Endodermal cell (in vitro differentiated cells): ENCODE results near the gene TIMM44. TPM values are rescaled to one million over a fixed set of nuclear protein-coding genes. Genes with fewer than 3 reads are reported as not detected.
"Not testable (repeated sequence)": the region's sequence is repeated elsewhere in the genome, so short reads cannot be mapped to it uniquely, and the experiment has no call there.

ENCODE experiments used
- DNase-seq: peaks from one replicate; pipeline ENCODE4 v3.0.0-alpha.2; 2017
- H3K27ac ChIP-seq: 2 replicates; pipeline ENCODE4 v1.5.1; 2013; ENCODE audit warnings: mild to moderate bottlenecking, low read depth, low read length, moderate library complexity
- H3K27me3 ChIP-seq: 2 replicates; pipeline ENCODE4 v1.6.1; 2013; ENCODE audit warnings: mild to moderate bottlenecking, low read length, moderate library complexity; ENCODE audit not compliant: insufficient read depth, control insufficient read depth, poor library complexity, severe bottlenecking
- H3K36me3 ChIP-seq: 2 replicates; pipeline ENCODE4 v1.7.0; 2013; ENCODE audit warnings: mild to moderate bottlenecking, low read length, moderate library complexity; ENCODE audit not compliant: control insufficient read depth, insufficient read depth
- H3K4me1 ChIP-seq: one replicate; pipeline ENCODE4 v1.7.0; 2013; ENCODE audit warnings: low read length; ENCODE audit not compliant: control insufficient read depth, insufficient read depth
- H3K4me3 ChIP-seq: 2 replicates; pipeline ENCODE4 v1.5.1; 2013; ENCODE audit warnings: mild to moderate bottlenecking, low read length, moderate library complexity
- H3K9ac ChIP-seq: 2 replicates; pipeline ENCODE4 v1.6.1; 2013; ENCODE audit warnings: mild to moderate bottlenecking, low read length, moderate library complexity; ENCODE audit not compliant: poor library complexity, severe bottlenecking; ENCODE audit errors: extremely low read depth
- H3K9me3 ChIP-seq: 2 replicates; pipeline ENCODE4 v1.6.1; 2013; ENCODE audit warnings: mild to moderate bottlenecking, low read length, moderate library complexity; ENCODE audit not compliant: control insufficient read depth
- H3K27ac Mint-ChIP-seq: 2 replicates; pipeline ENCODE4 v1.8.0; 2020; ENCODE audit warnings: mixed read lengths
- H3K27me3 Mint-ChIP-seq: 2 replicates; pipeline ENCODE4 v1.8.0; 2021; ENCODE audit warnings: mild to moderate bottlenecking, mixed read lengths; ENCODE audit not compliant: insufficient read depth
- H3K36me3 Mint-ChIP-seq: 2 replicates; pipeline ENCODE4 v1.8.0; 2020; ENCODE audit warnings: low read depth, mixed read lengths
- H3K4me1 Mint-ChIP-seq: 2 replicates; pipeline ENCODE4 v1.8.0; 2020; ENCODE audit warnings: mixed read lengths
- H3K4me3 Mint-ChIP-seq: 2 replicates; pipeline ENCODE4 v1.8.0; 2020; ENCODE audit warnings: mild to moderate bottlenecking, moderate library complexity, mixed read lengths
- H3K9me3 Mint-ChIP-seq: 2 replicates; pipeline ENCODE4 v1.8.0; 2020; ENCODE audit warnings: mild to moderate bottlenecking, mixed read lengths
- WGBS, 2 experiments: methylation state at CpG; one replicate each; pipeline versions ENCODE4 v1.1.5 to v1.1.7; 2013; ENCODE audit warnings: missing lambda C conversion rate in 2 of 2, mixed read lengths in 1 of 2; ENCODE audit not compliant: insufficient coverage in 1 of 2, insufficient read length in 1 of 2; 5-methylcytosine and 5-hydroxymethylcytosine counted together
- total RNA-seq, 2 donors: library from RNA; stranded (reverse); fragmentation: NEBNext Ultra II Directional in 1 of 2; extraction: Animal tissue kit (Norgen Biotek cat#: 25700) in 1 of 2; gene quantifications; 2 replicates in 1 of 2; 3 replicates in 1 of 2; pipeline ENCODE4 v1.2.1, GENCODE V29; 2021
- TF ChIP-seq, protein P1 (sequence below): fragments of 200-600 bp; sonication (generic); conservative IDR thresholded peaks from 2 replicates; pipeline ENCODE4 v1.5.0; 2021; ENCODE audit warnings: antibody characterized with exemption, mild to moderate bottlenecking

TIMM44 gene
- total RNA-seq, 2 donors from 2014 or later: 78.1 to 80.0 TPM

DNA sequence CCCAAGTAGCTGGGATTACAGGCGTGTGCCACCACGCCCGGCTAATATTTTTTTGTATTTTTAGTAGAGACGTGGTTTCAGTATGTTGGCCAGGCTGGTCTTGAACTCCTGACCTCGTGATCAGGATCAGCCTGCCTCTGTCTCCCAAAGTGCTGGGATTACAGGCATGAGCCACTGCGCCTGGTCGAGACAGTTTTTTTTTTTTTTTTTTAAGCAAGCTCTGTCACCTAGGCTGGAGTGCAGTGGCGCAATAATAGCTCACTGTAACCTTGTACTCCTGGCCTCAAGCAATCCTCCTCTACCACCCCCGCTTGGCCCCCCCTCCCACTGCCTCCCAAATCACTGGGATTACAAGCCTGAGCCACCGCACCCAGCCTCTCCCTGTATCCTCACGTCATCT lies 46.2 kb downstream of the TIMM44 start:
- H3K36me3 ChIP-seq: no peaks in the 10 kb centered on the region
- H3K27ac Mint-ChIP-seq: no peak overlapping the region
- peaks cover 2% of the 10 kb centered on the region for H3K27me3 Mint-ChIP-seq
- TF ChIP-seq, protein P1, sequence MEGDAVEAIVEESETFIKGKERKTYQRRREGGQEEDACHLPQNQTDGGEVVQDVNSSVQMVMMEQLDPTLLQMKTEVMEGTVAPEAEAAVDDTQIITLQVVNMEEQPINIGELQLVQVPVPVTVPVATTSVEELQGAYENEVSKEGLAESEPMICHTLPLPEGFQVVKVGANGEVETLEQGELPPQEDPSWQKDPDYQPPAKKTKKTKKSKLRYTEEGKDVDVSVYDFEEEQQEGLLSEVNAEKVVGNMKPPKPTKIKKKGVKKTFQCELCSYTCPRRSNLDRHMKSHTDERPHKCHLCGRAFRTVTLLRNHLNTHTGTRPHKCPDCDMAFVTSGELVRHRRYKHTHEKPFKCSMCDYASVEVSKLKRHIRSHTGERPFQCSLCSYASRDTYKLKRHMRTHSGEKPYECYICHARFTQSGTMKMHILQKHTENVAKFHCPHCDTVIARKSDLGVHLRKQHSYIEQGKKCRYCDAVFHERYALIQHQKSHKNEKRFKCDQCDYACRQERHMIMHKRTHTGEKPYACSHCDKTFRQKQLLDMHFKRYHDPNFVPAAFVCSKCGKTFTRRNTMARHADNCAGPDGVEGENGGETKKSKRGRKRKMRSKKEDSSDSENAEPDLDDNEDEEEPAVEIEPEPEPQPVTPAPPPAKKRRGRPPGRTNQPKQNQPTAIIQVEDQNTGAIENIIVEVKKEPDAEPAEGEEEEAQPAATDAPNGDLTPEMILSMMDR: no peak
- no peaks in the 10 kb centered on the region for H3K9me3 Mint-ChIP-seq
- no peaks in the 10 kb centered on the region for H3K27me3 ChIP-seq
- no peaks in the 10 kb centered on the region for H3K9me3 ChIP-seq
- 95 to 96% methylated on average over 7 to 11 of the region's 11 CpGs for WGBS, 2 experiments
- H3K4me1 ChIP-seq: no peaks in the 10 kb centered on the region
- no peaks in the 10 kb centered on the region for H3K4me1 Mint-ChIP-seq
- no peak overlapping the region for H3K27ac ChIP-seq
- no peak overlapping the region for H3K4me3 Mint-ChIP-seq
- H3K9ac ChIP-seq: no peak overlapping the region
- no peak overlapping the region for H3K4me3 ChIP-seq
- DNase-seq: no peak
- peaks cover 9% of the 10 kb centered on the region for H3K36me3 Mint-ChIP-seq

DNA sequence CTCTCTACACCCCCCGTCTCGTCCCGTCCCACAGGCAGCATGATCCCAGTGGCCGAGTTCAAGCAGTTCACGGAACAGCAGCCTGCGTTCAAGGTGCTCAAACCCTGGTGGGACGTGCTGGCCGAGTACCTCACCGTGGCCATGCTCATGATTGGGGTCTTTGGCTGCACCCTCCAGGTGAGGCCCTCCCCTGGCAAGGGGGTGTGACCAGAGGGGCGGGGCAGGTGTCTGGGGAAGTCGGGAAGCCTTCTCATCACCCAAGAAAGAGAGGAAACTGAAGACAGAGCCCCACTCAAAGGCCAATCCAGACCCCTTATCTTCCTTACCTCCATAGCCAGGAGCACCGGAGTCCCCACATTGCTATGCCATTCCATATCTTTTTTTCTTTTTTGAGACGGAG lies 47.9 kb downstream of the TIMM44 start:
- no peak overlapping the region for H3K9ac ChIP-seq
- Mint-ChIP-seq H3K4me1 (no peaks in the 10 kb centered on the region), H3K9me3 (no peaks in the 10 kb centered on the region), H3K27me3 (peaks cover 5% of the 10 kb centered on the region), H3K36me3 (peaks cover 9% of the 10 kb centered on the region), H3K4me3 (no peak overlapping the region), H3K27ac (no peak overlapping the region)
- no peak overlapping the region for H3K27ac ChIP-seq
- no peaks in the 10 kb centered on the region for H3K36me3 ChIP-seq
- TF ChIP-seq, protein P1: no peak
- no peak overlapping the region for H3K4me3 ChIP-seq
- no peaks in the 10 kb centered on the region for H3K27me3 ChIP-seq
- no peaks in the 10 kb centered on the region for H3K9me3 ChIP-seq
- DNase-seq: no peak
- H3K4me1 ChIP-seq: no peaks in the 10 kb centered on the region
- 94 to 95% methylated on average over 10 to 13 of the region's 13 CpGs for WGBS, 2 experiments

DNA sequence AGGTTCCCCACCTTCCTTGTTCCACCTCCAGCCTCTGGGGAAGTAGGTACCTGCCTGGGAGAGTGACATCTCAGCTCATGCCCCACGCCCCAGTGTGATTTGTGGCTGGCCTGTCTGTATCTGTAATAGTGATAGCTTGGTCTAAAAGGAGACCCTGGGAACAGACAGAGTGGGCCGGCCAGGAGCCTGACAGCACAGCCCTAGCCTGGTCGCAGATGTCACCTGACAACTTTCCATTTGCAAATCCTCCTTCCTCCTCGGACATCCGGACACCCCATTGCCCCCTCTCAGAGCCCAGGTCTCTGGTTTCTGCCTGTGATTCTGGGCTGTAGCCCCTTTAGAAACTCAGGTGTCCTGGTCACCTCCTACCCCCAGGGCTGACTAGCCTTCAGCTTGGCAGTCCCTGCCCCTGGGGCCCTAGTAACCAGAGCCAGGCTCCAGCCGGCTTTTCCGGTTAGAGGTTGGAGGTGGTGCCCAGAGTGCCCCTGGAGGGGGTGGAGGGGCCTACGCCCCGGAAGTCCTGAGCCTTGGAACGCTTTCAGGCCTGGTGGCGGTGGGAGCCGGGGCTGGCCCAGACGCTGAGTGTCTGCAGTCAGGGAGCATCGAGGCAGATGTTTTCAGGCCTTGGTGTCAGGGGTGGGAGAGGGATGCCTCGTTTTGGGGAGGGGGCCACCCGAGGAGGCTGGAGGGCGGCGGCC lies 48.7 kb downstream of the TIMM44 start:
- Histone ChIP-seq H3K9ac (no peak overlapping the region), H3K36me3 (no peaks in the 10 kb centered on the region), H3K4me1 (no peaks in the 10 kb centered on the region), H3K9me3 (no peaks in the 10 kb centered on the region), H3K27ac (no peak overlapping the region), H3K4me3 (no peak overlapping the region), H3K27me3 (no peaks in the 10 kb centered on the region)
- Mint-ChIP-seq H3K4me1 (no peaks in the 10 kb centered on the region), H3K27ac (no peak overlapping the region), H3K9me3 (no peaks in the 10 kb centered on the region), H3K36me3 (peaks cover 9% of the 10 kb centered on the region), H3K27me3 (peaks cover 7% of the 10 kb centered on the region), H3K4me3 (no peak overlapping the region)
- no peak for DNase-seq
- TF ChIP-seq, protein P1: peak; percentile 20
- WGBS, 2 experiments: 79 to 85% methylated on average over 12 to 18 of the region's 18 CpGs

DNA sequence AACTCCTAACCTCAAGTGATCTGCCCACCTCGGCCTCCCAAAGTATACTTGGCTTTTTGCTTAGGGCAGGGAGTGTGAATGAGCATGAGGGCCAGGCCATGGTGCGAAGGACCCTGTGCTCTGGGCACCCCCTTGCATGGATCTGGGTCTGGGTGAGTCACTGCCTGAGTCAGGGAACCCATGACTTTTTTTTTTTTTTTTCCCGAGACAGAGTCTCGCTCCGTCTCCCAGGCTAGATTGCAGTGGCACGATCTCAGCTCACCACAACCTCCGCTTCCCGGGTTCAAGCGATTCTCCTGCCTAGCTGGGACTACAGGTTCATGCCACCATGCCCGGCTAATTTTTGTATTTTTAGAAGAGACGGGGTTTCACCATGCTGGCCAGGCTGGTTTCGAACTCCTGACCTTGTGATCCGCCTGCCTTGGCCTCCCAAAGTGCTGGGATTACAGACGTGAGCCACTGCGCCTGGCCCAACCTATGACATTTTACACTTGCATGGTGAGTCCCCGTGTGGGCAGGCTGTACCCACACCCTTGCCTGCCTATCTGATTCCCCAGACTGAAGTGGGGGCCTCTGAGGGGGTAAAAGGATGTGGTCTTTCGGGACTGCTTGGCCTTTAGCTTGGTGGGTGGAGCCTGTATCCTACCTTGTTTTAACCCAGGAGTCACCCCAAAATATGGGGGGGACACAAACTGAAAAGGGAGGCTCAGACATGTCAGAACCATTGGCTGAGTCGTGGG lies 49.9 kb downstream of the TIMM44 start:
- H3K36me3 Mint-ChIP-seq, H3K4me3 Mint-ChIP-seq, H3K27ac Mint-ChIP-seq, H3K9me3 ChIP-seq, H3K4me3 ChIP-seq, H3K9me3 Mint-ChIP-seq, DNase-seq, H3K36me3 ChIP-seq, H3K9ac ChIP-seq, H3K4me1 Mint-ChIP-seq, H3K27ac ChIP-seq, H3K4me1 ChIP-seq, H3K27me3 ChIP-seq: not testable (repeated sequence)
- H3K27me3 Mint-ChIP-seq: peaks cover 16% of the 10 kb centered on the region
- WGBS, 2 experiments: 92 to 93% methylated on average over 9 to 18 of the region's 18 CpGs
